ENCODE results near the gene RPRD1A. TPM values are rescaled to one million over a fixed set of nuclear protein-coding genes. Genes with fewer than 3 reads are reported as not detected.

Gene RPRD1A
- total and polyA plus RNA-seq, 9 of the 15 experiments (the other 6 are each of a cell fraction or from before 2014, with no cell fraction given), result 30.2 to 142 (median 66.0) TPM

- TF ChIP-seq MITF (IDR thresholded peaks at IDR 0.05) (no peak), FOSL1 (tag; conservative IDR thresholded peaks at IDR 0.05) (peak; percentile 84), MXI1 (IDR thresholded peaks at IDR 0.05; ENCODE audit: low read depth, low read length) (no peak), YY1 (IDR thresholded peaks at IDR 0.05; ENCODE audit: borderline replicate concordance in 1 of 3, control insufficient read depth in 1 of 3, extremely low read depth in 1 of 3, insufficient read depth in 3 of 3, insufficient read length in 1 of 3, insufficient replicate concordance in 2 of 3, low read depth in 1 of 3, low read length in 2 of 3) (no peak), TEAD1 (CRISPR knock-in tag; IDR thresholded peaks at IDR 0.05) (no peak), DACH1 (IDR thresholded peaks at IDR 0.05; ENCODE audit: partially characterized antibody) (no peak), NR2C2 (CRISPR knock-in tag; IDR thresholded peaks at IDR 0.05) (no peak), NR2C2 (tag; IDR thresholded peaks at IDR 0.05) (0 out of 2 replicates have a peak, but pooled peaks have one; percentile 29), FOXK1 (CRISPR knock-in tag; IDR thresholded peaks at IDR 0.05; ENCODE audit: borderline replicate concordance) (no peak), ZNF589 (CRISPR knock-in tag; IDR thresholded peaks at IDR 0.05; ENCODE audit: low read depth) (peak; percentile 83; the same call in 1 of the 2 replicates), MEF2D (tag; conservative IDR thresholded peaks at IDR 0.05; ENCODE audit: low read depth) (no peak), ZNF449 (CRISPR knock-in tag; IDR thresholded peaks at IDR 0.05) (no peak), MTA3 (IDR thresholded peaks at IDR 0.05; ENCODE audit: borderline replicate concordance) (no peak), PURB (CRISPR knock-in tag; IDR thresholded peaks at IDR 0.05; ENCODE audit: low read depth) (no peak), RHOXF2B (CRISPR knock-in tag; conservative IDR thresholded peaks at IDR 0.05) (no peak)
- TF ChIP-seq, protein P1, sequence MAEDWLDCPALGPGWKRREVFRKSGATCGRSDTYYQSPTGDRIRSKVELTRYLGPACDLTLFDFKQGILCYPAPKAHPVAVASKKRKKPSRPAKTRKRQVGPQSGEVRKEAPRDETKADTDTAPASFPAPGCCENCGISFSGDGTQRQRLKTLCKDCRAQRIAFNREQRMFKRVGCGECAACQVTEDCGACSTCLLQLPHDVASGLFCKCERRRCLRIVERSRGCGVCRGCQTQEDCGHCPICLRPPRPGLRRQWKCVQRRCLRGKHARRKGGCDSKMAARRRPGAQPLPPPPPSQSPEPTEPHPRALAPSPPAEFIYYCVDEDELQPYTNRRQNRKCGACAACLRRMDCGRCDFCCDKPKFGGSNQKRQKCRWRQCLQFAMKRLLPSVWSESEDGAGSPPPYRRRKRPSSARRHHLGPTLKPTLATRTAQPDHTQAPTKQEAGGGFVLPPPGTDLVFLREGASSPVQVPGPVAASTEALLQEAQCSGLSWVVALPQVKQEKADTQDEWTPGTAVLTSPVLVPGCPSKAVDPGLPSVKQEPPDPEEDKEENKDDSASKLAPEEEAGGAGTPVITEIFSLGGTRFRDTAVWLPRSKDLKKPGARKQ (CRISPR knock-in tag; IDR thresholded peaks at IDR 0.05), result no peak
- TF ChIP-seq, protein P2, sequence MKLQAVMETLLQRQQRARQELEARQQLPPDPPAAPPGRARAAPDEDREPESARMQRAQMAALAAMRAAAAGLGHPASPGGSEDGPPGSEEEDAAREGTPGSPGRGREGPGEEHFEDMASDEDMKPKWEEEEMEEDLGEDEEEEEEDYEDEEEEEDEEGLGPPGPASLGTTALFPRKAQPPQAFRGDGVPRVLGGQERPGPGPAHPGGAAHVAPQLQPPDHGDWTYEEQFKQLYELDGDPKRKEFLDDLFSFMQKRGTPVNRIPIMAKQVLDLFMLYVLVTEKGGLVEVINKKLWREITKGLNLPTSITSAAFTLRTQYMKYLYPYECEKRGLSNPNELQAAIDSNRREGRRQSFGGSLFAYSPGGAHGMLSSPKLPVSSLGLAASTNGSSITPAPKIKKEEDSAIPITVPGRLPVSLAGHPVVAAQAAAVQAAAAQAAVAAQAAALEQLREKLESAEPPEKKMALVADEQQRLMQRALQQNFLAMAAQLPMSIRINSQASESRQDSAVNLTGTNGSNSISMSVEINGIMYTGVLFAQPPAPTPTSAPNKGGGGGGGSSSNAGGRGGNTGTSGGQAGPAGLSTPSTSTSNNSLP (IDR thresholded peaks at IDR 0.05; ENCODE audit: borderline replicate concordance, low read depth, low read length), result no peak
Observed at GRCh38 chr18:36075862-36076587, 8.7 kb upstream of the RPRD1A start (continued).
